ENCODE data around the gene WDR77. TPM values are rescaled to one million over a fixed set of nuclear protein-coding genes. Genes with fewer than 3 reads are reported as not detected.

Gene WDR77
- total RNA-seq, 1 experiment from 2014 or later, result 67.9 TPM

GRCh38 chr1:111392042-111392441 lies 57.0 kb downstream of the WDR77 start:
- no peak overlapping the region for H3K27ac ChIP-seq (ENCODE audit: low read depth, low read length, poor library complexity, severe bottlenecking)
- no TSS peak for BruUV-seq (replicated peaks)
- H3K36me3 ChIP-seq (ENCODE audit: insufficient read depth, low read length, poor library complexity, severe bottlenecking), result no peaks in the 10 kb centered on the region
- H3K27me3 ChIP-seq (replicated peaks; ENCODE audit: insufficient read depth, low read depth, low read length, poor library complexity), result peaks cover 39% of the 10 kb centered on the region
- no peaks in the 10 kb centered on the region for H3K9me3 ChIP-seq (ENCODE audit: low read depth, low read length, poor library complexity, severe bottlenecking)
- POLR2A ChIA-PET (ENCODE audit: low non-redundant PET), result no interaction called here
- DNase-seq (ENCODE audit: low spot score), result no peak
- intact Hi-C loops (cut with micrococcal nuclease; ENCODE audit: unreplicated experiment), result no loop called here
- H3K4me3 ChIP-seq (ENCODE audit: low read depth, low read length, poor library complexity, severe bottlenecking), result no peak overlapping the region
- no peak for TF ChIP-seq CTCF (conservative IDR thresholded peaks at IDR 0.05; ENCODE audit: low read depth, low read length)
- TF ChIP-seq EZH2 (IDR thresholded peaks at IDR 0.05; ENCODE audit: borderline replicate concordance, low read depth, low read length, poor library complexity, severe bottlenecking), result no peak
- CTCF ChIA-PET, result no interaction called here
- H3K4me1 ChIP-seq (ENCODE audit: insufficient read depth, low read length, poor library complexity, severe bottlenecking), result no peaks in the 10 kb centered on the region

Other genes starting within 250 kb of the WDR77 start
- gene DENND2D, start 248.6 kb downstream of the WDR77 start, total RNA-seq (2021), result not detected in 2 replicates
- gene CHI3L2, start 221.5 kb downstream of the WDR77 start, total RNA-seq (2021), result not detected in 2 replicates
- gene CHIA, start 158.4 kb downstream of the WDR77 start, total RNA-seq (2021), result not detected in 2 replicates
- gene OVGP1, start 21.5 kb downstream of the WDR77 start, total RNA-seq (2021), result 1.3 TPM in 2 replicates
- gene ATP5PB, start 208 bp upstream of the WDR77 start, total RNA-seq (2021), result 316 and 344 TPM in 2 replicates
- gene C1orf162, start 24.7 kb upstream of the WDR77 start, total RNA-seq (2021), result 0.21 and 0.50 TPM in 2 replicates
- gene ADORA3, start 54.4 kb upstream of the WDR77 start, total RNA-seq (2021), result not detected in 2 replicates
- gene TMIGD3, start 54.4 kb upstream of the WDR77 start, total RNA-seq (2021), result not detected in 2 replicates
- 50.9 and 52.8 TPM in 2 replicates for gene RAP1A, start 170.5 kb upstream of the WDR77 start, total RNA-seq (2021)

All from A673 (cell line).